Measurements from ENCODE around the gene SERPINA9. TPM values are rescaled to one million over a fixed set of nuclear protein-coding genes. Genes with fewer than 3 reads are reported as not detected.

Gene SERPINA9
- total RNA-seq, 6 experiments from 2014 or later = 0.18 TPM; not detected in 5

GRCh38 chr14:94498215-94498614 is 22.2 kb upstream of the SERPINA9 start:
- Histone ChIP-seq H3K9me3 (no peaks in the 10 kb centered on the region), H3K4me1 (peaks cover 0 to 34% (median 10%) of the 10 kb centered on the region in 4 donors), H3K4me3 (no peak overlapping the region), H3K36me3 (no peaks in the 10 kb centered on the region), H3K27ac (no peak overlapping the region), H3K27me3 (no peaks in the 10 kb centered on the region)
- intact Hi-C loops (cut with DNase I) = no loop called here
- ATAC-seq = no peak
- TF ChIP-seq CTCF (IDR thresholded peaks at IDR 0.05) (no peak), POLR2A (IDR thresholded peaks at IDR 0.05) (no peak)
- 90% methylated on average over 3 of the region's 3 CpGs for WGBS (ENCODE audit: insufficient coverage, low coverage, low lambda C conversion rate, missing lambda C conversion rate)
- DNase-seq = no peak

- Histone ChIP-seq H3K9me3 (no peaks in the 10 kb centered on the region), H3K4me3 (no peak overlapping the region), H3K27me3 (no peaks in the 10 kb centered on the region), H3K36me3 (no peaks in the 10 kb centered on the region), H3K27ac (no peak overlapping the region), H3K4me1 (peaks cover 0 to 3% (median 0%) of the 10 kb centered on the region in 4 donors)
- no peak for TF ChIP-seq POLR2A (IDR thresholded peaks at IDR 0.05)
- TF ChIP-seq CTCF (IDR thresholded peaks at IDR 0.05) = no peak
- ATAC-seq (no peak), DNase-seq (no peak)
- intact Hi-C loops (cut with DNase I) = no loop called here
- 73% methylated on average over 4 of the region's 4 CpGs for WGBS (ENCODE audit: insufficient coverage, low coverage, low lambda C conversion rate, missing lambda C conversion rate)
These were observed 18.1 kb upstream of the SERPINA9 start for GRCh38 chr14:94494085-94494484.

DNA sequence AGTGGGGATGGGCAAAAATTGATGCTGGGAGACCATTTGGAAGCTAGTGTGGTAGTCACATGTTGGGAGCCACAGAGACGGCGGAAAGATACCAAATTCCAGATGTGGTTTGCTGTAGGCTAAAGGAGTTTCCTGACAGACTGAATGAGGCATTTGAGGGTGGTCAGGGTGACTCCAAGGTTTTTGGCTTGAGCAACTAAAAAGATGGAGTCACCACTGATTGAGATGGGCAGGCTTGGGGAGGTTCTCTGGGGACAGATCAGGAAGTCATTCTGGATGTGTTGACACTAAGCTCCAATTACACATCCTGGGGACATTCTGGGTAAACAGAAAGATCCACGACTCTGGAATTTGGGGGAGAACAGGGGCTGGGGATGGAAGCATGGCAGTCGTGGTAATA is 15.5 kb upstream of the SERPINA9 start:
- no peak for TF ChIP-seq POLR2A (IDR thresholded peaks at IDR 0.05)
- no peak for TF ChIP-seq CTCF (IDR thresholded peaks at IDR 0.05)
- WGBS (ENCODE audit: insufficient coverage, low coverage, low lambda C conversion rate, missing lambda C conversion rate) = 62% methylated on average over 4 of the region's 4 CpGs
- peaks cover 0 to 3% (median 2%) of the 10 kb centered on the region in 4 donors for H3K4me1 ChIP-seq
- H3K27ac ChIP-seq = no peak overlapping the region
- DNase-seq (no peak), ATAC-seq (no peak)
- no peaks in the 10 kb centered on the region for H3K9me3 ChIP-seq
- no peaks in the 10 kb centered on the region for H3K27me3 ChIP-seq
- no peak overlapping the region for H3K4me3 ChIP-seq
- no peaks in the 10 kb centered on the region for H3K36me3 ChIP-seq
- intact Hi-C loops (cut with DNase I) = no loop called here

GRCh38 chr14:94489336-94489735 is 13.3 kb upstream of the SERPINA9 start:
- peak in 1 of 3 donors; percentile 44 for DNase-seq
- WGBS (ENCODE audit: insufficient coverage, low coverage, low lambda C conversion rate, missing lambda C conversion rate) = 57% methylated on average over 2 of the region's 11 CpGs
- H3K27ac ChIP-seq = no peak overlapping the region
- no peaks in the 10 kb centered on the region for H3K27me3 ChIP-seq
- no peaks in the 10 kb centered on the region for H3K9me3 ChIP-seq
- H3K4me3 ChIP-seq = no peak overlapping the region
- intact Hi-C loops (cut with DNase I) = loop anchor here (5.0 to 10.0 kb wide), 2 partner anchors 55 to 57 kb away; no protein-coding TSS in a partner anchor
- no peak for ATAC-seq
- TF ChIP-seq CTCF (IDR thresholded peaks at IDR 0.05) (no peak), POLR2A (IDR thresholded peaks at IDR 0.05) (no peak)
- H3K4me1 ChIP-seq = peaks cover 0 to 10% (median 3%) of the 10 kb centered on the region in 4 donors
- H3K36me3 ChIP-seq = no peaks in the 10 kb centered on the region

GRCh38 chr14:94486883-94487282 is 10.9 kb upstream of the SERPINA9 start:
- 24% methylated on average over 4 of the region's 5 CpGs for WGBS (ENCODE audit: insufficient coverage, low coverage, low lambda C conversion rate, missing lambda C conversion rate)
- no peaks in the 10 kb centered on the region for H3K9me3 ChIP-seq
- ATAC-seq (no peak), DNase-seq (no peak)
- no peak overlapping the region for H3K27ac ChIP-seq
- H3K36me3 ChIP-seq = no peaks in the 10 kb centered on the region
- peak overlapping the region in 1 of 3 donors; percentile 23 for H3K4me3 ChIP-seq
- peaks cover 0 to 19% (median 8%) of the 10 kb centered on the region in 4 donors for H3K4me1 ChIP-seq
- TF ChIP-seq CTCF (IDR thresholded peaks at IDR 0.05) (no peak), POLR2A (IDR thresholded peaks at IDR 0.05) (no peak)
- intact Hi-C loops (cut with DNase I) = loop anchor here (5.0 to 10.0 kb wide), 2 partner anchors 52 to 55 kb away; no protein-coding TSS in a partner anchor
- H3K27me3 ChIP-seq = no peaks in the 10 kb centered on the region

Measured in right lobe of liver (tissue), 6 donors.